HT-29 (cell line): Measurements from ENCODE around the gene KCNQ1. TPM values are rescaled to one million over a fixed set of nuclear protein-coding genes. Genes with fewer than 3 reads are reported as not detected.
A peak's percentile ranks its signal among the peaks of the same experiment; 100 is the strongest.

Experiments used
- DNase-seq: peaks from one replicate; pipeline ENCODE4 v3.0.0-alpha.2; 2015; ENCODE audit warnings: low spot score
- total RNA-seq: library from RNA; depleted of rRNA; stranded (reverse); fragments of >200 nt; shearing (Covaris generic); gene quantifications from 2 replicates; pipeline ENCODE4 v1.2.3, GENCODE V29; 2014

Gene KCNQ1
- total RNA-seq, 1 experiment from 2014 or later: 9.9 TPM

DNA sequence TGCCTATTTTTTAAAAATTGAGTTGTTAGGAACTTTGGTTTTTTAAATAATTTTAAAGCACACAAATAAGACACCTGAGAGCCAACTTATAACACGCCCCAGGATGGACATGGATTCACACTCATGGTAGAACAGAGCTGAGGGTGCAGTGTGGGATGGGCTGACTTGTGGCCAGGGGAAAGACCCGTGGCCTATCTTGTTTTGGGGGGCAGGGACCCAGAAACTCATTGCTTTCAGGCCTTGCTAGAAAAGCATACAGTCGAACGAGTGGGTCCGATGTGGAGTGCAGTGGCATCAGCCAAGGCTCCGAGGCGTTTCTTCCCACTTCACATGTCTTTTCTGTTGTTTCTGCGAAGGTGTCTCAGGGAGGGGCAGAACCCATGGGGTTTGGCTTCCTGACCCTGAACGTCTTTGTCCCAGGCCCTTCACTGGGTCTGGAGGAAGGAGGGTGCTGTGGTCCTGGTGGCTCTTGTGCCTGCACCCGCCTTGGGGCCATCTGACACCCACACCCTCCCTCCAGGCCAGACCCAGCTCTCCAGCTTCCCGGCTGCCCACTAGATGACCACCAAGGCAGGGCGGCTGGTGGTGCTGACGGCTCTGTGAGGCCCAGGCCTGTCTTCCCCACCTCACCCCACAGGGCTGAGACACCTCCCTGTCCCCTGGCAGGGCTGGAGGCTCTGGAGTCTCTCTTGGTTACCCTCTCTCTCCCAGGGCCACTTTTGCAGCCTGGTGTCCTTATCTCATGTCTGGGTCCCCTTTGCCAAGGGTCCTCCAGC lies 120.8 kb downstream of the KCNQ1 start:
- no peak for DNase-seq

DNA sequence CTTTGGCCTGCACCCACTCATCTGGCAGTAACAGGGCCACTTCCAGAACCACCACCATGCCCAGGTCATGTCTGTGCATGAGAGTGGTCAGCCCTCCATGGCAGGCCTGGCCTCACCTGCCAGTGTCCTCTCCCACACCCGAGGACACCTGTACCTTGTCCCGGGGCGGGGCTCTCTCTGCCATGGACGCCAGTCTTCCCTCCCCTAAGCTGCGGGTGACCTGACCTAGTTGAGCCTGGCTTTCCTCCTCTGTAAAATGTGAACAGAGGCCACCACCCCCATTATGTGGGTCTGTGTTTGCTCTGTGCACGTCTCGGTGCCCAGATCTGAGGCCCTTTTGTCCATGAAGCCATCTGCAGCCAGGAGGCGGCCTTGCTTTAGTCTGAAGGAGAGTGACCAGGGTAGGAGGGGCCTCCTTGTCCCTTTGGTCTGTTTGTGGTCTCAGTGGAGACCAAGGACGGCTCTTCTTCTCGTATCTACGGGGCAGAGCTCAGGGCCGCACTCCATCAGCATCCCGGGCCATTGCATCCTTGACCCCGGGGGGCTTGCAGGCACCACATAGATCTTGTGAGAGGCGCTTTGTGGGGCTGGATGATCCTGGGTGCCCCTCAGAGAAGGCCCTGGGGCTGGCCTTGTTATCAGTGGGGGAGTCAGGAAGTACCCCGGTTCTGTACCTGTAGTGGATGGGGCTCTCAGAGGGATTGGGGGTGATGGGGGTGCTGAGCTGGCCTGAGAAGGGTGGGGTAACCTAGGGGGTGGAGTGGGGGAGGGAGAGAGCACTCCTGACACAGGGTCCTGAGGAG lies 121.6 kb downstream of the KCNQ1 start:
- DNase-seq: peak; percentile 23

DNA sequence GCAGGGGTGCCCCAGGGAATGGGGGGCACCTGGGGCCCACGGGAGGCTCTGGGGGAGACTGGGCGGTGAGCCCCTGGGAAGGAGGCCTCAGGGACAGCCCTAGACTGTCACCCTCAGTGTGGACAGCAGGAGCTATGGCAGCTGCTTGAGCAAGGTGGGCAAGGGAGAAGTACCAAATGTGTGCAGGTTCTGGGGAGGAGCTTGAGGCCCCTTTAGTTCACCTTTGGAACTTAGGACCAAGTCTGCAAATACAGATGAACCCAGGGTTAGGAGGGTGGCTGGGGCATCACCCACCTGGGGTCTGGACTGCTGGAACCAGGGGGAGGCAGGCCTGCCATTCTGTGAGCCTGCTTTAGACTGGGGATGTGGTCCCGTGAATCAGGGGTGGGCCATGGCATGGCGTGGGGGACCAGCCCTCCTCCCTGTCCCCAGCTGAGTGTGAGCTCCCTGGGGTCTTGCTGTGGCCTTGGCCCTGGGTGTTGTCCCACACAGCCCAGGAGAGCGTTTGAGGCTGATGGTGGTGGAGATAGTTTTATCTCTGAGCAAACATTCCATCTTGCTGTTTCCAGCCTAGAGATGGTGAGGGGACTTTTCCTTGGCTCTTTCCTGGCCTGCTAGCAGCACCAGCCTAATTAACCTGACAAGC lies 122.3 kb downstream of the KCNQ1 start:
- no peak for DNase-seq

GRCh38 chr11:2569321-2569721 lies 124.5 kb downstream of the KCNQ1 start:
- no peak for DNase-seq

DNA sequence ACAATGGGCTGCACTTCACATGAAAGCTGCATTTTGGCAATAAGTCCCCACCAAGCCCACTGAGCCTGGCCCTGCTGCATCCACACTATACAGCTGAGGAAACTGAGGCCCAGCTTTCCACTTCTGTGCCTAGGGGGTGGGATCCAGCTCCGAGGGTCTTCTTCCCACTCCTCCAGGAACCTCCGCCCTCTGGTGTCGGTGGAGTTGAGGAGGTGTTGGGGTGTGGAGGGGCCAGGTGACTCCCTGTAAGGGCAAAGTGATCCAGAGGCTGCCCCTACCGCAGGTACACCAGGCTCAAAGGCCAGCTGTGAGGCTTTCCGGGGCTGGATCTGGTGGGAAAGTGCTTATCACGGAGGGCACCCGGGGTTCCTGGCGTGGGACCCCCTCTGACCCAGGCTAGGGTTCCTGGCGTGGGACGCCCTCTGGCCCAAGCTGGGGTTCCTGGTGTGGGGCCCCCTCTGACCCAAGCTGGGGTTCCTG lies 125.0 kb downstream of the KCNQ1 start:
- no peak for DNase-seq

GRCh38 chr11:2570211-2570811 lies 125.5 kb downstream of the KCNQ1 start:
- DNase-seq: no peak

- DNase-seq: no peak
These were observed 126.2 kb downstream of the KCNQ1 start for GRCh38 chr11:2570841-2571597.

- no peak for DNase-seq
These were observed 126.9 kb downstream of the KCNQ1 start for GRCh38 chr11:2571598-2572281.

GRCh38 chr11:2572491-2573239 lies 127.9 kb downstream of the KCNQ1 start:
- no peak for DNase-seq

- DNase-seq: no peak
These were observed 128.6 kb downstream of the KCNQ1 start for GRCh38 chr11:2573240-2574042.

DNA sequence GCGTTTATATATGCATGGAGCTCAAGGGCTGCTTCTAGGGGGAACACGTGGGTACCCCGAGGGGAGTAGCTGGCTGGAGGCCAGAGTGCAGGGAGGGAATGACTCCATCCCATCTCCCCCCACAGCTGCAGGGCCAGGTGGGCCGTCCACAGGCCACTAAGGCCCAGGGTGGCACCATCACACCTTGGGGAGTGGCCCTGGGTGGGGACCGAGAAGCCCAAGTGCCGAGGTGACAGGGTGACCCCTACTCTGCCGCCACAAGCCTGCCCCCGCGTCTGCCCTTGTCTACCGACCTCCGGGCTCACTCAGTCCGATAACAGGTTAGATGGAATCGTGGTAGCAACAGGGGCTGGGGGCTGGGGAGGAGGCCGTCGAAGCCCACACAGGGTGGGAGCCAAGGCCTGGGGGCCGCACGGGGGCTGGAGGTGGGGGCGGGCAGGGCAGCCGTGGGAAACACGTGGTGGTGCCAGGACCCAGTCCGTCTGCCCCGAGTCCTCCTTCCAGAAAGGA lies 129.3 kb downstream of the KCNQ1 start:
- DNase-seq: no peak

GRCh38 chr11:2574553-2575535 lies 130.0 kb downstream of the KCNQ1 start:
- DNase-seq: peak; percentile 62

GRCh38 chr11:2575591-2576051 lies 130.8 kb downstream of the KCNQ1 start:
- DNase-seq: peak; percentile 8

GRCh38 chr11:2576111-2576510 lies 131.3 kb downstream of the KCNQ1 start:
- DNase-seq: no peak

GRCh38 chr11:2576549-2576948 lies 131.7 kb downstream of the KCNQ1 start:
- no peak for DNase-seq

GRCh38 chr11:2577031-2577990 lies 132.5 kb downstream of the KCNQ1 start:
- DNase-seq: no peak
